Effector memory CD8-positive, alpha-beta T cell (primary cell): ENCODE data around the gene STX8.
"Not testable (repeated sequence)": the region's sequence is repeated elsewhere in the genome, so short reads cannot be mapped to it uniquely, and the experiment has no call there.

Experiments
- ATAC-seq: fragments of 150-1000 bp; cut with Tn5 transposase; replicated peaks from 2 replicates; pipeline ENCODE4 v1.10.0; 2021; ENCODE audit warnings: mild to moderate bottlenecking, moderate library complexity
- DNase-seq, 3 experiments: peaks; one replicate each; pipeline ENCODE4 v3.0.0; 2021
- H3K27ac Mint-ChIP-seq, 2 donors: one replicate each; pipeline ENCODE4 v1.8.0; 2022; ENCODE audit warnings: mild to moderate bottlenecking in 2 of 2, mixed read lengths in 2 of 2, moderate library complexity in 2 of 2
- H3K27me3 Mint-ChIP-seq, 2 donors: one replicate each; pipeline ENCODE4 v1.8.0; 2022; ENCODE audit warnings: mixed read lengths in 2 of 2
- H3K36me3 Mint-ChIP-seq: one replicate; pipeline ENCODE4 v1.8.0; 2022; ENCODE audit warnings: mild to moderate bottlenecking, moderate library complexity, mixed read lengths; ENCODE audit not compliant: insufficient read depth
- H3K4me1 Mint-ChIP-seq, 2 donors: one replicate each; pipeline ENCODE4 v1.8.0; 2022; ENCODE audit warnings: low read depth in 2 of 2, mixed read lengths in 2 of 2
- H3K4me3 Mint-ChIP-seq, 2 donors: one replicate each; pipeline ENCODE4 v1.8.0; 2022; ENCODE audit warnings: mild to moderate bottlenecking in 2 of 2, mixed read lengths in 2 of 2, moderate library complexity in 2 of 2
- H3K9me3 Mint-ChIP-seq, 2 donors: one replicate each; pipeline ENCODE4 v1.8.0; 2022; ENCODE audit warnings: mixed read lengths in 2 of 2

The STX8 gene

DNA sequence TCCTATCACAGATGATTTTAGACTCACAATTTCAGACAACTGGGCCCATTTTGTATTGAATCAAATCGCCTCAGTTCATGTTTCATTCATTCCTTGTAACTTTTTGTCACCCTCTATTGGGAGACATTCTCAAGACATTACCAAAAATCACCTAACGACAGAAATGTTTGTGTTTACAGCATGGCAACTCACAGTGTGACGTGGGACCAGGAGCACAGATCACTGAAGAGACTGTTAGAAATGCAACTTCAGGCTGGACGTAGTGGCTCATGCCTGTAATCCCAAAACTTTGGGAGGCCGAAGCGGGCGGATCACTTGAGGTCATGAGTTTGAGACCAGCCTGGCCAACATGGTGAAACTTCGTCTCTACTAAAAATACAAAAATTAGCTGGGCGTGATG is 304.7 kb downstream of the STX8 start:
- Mint-ChIP-seq H3K4me1 (peaks cover 0 to 6% of the 10 kb centered on the region in 2 donors), H3K4me3 (no peak overlapping the region), H3K9me3 (no peaks in the 10 kb centered on the region), H3K36me3 (peaks cover 2% of the 10 kb centered on the region), H3K27ac (no peak overlapping the region), H3K27me3 (no peaks in the 10 kb centered on the region)
- ATAC-seq (no peak), DNase-seq (no peak)

DNA sequence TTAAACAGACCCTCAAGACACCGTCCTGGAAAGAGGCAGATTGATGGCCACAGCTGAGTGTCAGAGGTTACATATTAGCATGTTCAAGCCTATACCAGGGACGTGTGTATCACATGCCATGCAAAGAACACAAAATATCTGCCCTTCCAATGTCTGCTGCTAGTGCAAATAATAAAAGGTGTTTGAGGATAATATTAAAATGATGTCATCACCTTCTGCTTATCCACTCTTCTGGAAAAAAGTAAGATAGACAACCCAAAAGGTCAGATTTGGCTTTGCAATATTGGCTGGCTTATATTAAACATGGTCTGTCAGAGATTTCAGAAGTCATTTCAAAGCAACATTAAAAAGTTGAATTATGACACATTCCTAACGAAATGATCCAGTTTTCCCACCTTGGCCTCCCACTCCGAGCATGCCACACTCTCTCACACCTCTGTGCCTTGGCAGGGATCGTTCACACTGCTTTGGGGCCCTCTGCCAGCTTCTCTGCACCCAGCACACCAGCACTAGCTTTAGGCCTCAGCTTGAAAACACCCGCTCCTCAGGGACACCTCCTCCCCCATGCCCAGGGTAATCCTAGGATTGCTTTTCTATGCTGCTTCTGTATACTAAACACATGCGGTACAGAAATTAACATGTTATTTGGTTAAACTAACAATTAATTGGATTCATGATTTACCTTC is 306.1 kb downstream of the STX8 start:
- no peaks in the 10 kb centered on the region for H3K27me3 Mint-ChIP-seq
- H3K4me1 Mint-ChIP-seq: peaks cover 0 to 6% of the 10 kb centered on the region in 2 donors
- DNase-seq: no peak
- no peak for ATAC-seq
- no peak overlapping the region for H3K4me3 Mint-ChIP-seq
- H3K9me3 Mint-ChIP-seq: no peaks in the 10 kb centered on the region
- peaks cover 2% of the 10 kb centered on the region for H3K36me3 Mint-ChIP-seq
- no peak overlapping the region for H3K27ac Mint-ChIP-seq

DNA sequence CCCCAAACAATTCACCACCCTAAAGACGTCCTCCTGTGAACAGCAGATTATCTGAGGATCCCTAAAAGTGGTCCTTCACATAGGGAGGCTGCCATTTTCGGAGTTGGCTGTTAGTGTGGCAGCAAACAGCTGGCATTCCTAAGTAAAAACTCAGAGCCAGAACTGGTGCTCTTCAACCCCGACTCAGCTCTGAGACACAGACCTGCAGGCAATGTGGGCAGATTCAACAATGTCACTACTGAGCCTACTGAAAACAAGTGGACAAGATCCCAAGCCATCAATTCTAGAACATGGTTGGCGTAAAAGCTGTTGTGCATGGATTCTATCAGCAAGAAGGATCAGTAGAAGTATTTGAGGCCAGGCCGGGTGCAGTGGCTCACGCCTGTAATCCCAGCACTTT is 307.1 kb downstream of the STX8 start:
- H3K4me3 Mint-ChIP-seq: no peak overlapping the region

GRCh38 chr17:9266697-9267117 is 308.9 kb downstream of the STX8 start:
- no peaks in the 10 kb centered on the region for H3K27me3 Mint-ChIP-seq
- no peak overlapping the region for H3K4me3 Mint-ChIP-seq
- H3K36me3 Mint-ChIP-seq: peaks cover 2% of the 10 kb centered on the region
- no peak overlapping the region for H3K27ac Mint-ChIP-seq
- DNase-seq (no peak), ATAC-seq (no peak)
- no peaks in the 10 kb centered on the region for H3K9me3 Mint-ChIP-seq
- H3K4me1 Mint-ChIP-seq: peaks cover 0 to 6% of the 10 kb centered on the region in 2 donors

More for the DNA sequence above, 307.1 kb downstream of the STX8 start:
- H3K27me3 Mint-ChIP-seq: no peaks in the 10 kb centered on the region
- H3K27ac Mint-ChIP-seq: no peak overlapping the region
- peaks cover 0 to 6% of the 10 kb centered on the region in 2 donors for H3K4me1 Mint-ChIP-seq
- peaks cover 2% of the 10 kb centered on the region for H3K36me3 Mint-ChIP-seq
- no peaks in the 10 kb centered on the region for H3K9me3 Mint-ChIP-seq
- no peak for DNase-seq
- no peak for ATAC-seq

DNA sequence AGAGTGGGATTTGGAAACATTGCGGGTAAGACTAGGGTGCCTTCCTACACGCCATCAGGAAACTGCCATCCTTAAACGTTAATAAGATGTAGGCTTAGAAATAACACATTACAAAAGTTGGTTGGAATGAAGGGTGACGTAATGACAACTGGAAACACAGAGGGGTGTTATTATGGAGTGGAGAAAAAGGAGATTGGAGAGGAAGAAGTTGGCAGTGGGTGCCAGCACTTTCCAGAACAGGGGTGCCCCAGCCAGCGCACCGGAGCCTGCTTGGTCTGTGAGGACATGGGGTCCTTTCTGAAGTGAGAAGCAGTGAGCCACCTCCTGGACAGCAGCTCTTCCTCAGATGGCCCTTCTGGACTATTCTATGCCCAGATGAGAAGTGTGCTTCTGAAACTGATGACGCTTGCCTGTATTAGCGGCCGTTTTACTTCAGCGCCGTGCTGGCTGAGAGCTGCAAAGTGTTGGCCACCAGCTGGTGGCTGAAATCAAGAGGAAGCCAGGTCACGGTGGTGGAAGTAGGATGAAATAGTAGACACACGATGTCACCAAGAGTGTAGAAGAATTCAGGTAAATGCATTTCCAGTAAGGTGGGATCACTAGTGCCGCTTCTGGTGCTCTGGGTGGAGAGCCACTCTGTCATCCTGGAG is 309.5 kb downstream of the STX8 start:
- no peak overlapping the region for H3K27ac Mint-ChIP-seq
- H3K4me3 Mint-ChIP-seq: no peak overlapping the region
- no peaks in the 10 kb centered on the region for H3K27me3 Mint-ChIP-seq
- no peaks in the 10 kb centered on the region for H3K9me3 Mint-ChIP-seq
- peaks cover 2% of the 10 kb centered on the region for H3K36me3 Mint-ChIP-seq
- peaks cover 0 to 6% of the 10 kb centered on the region in 2 donors for H3K4me1 Mint-ChIP-seq
- DNase-seq: no peak
- no peak for ATAC-seq

GRCh38 chr17:9261081-9262012 is 314.3 kb downstream of the STX8 start:
- DNase-seq (no peak), ATAC-seq (no peak)
- H3K27me3 Mint-ChIP-seq: no peaks in the 10 kb centered on the region
- no peak overlapping the region for H3K4me3 Mint-ChIP-seq
- H3K4me1 Mint-ChIP-seq: peaks cover 4 to 9% of the 10 kb centered on the region in 2 donors
- H3K27ac Mint-ChIP-seq: no peak overlapping the region
- H3K9me3 Mint-ChIP-seq: no peaks in the 10 kb centered on the region
- H3K36me3 Mint-ChIP-seq: no peaks in the 10 kb centered on the region

DNA sequence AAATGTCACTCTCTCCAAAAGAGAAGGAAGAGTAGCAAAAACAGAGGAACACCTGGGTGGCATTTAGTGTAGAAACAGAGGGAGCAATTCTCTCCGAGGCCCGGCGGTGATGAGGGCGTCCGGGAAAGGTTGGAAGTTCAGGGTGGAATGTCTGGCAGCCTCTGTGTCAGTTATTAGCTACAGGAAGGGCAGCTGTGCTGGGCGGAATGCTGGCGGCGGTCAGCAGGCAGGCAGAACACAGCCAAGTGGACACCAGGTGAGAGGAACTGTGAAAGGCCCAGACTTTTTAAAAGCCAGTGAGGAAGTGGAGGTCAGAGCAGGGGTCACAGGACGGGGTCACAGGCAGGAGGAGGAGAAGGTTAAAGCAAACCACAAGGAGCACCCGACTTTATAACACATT is 316.2 kb downstream of the STX8 start:
- H3K9me3 Mint-ChIP-seq: no peaks in the 10 kb centered on the region
- no peaks in the 10 kb centered on the region for H3K27me3 Mint-ChIP-seq
- no peak overlapping the region for H3K4me3 Mint-ChIP-seq
- peaks cover 4 to 6% of the 10 kb centered on the region in 2 donors for H3K4me1 Mint-ChIP-seq
- ATAC-seq: no peak
- DNase-seq: no peak
- no peaks in the 10 kb centered on the region for H3K36me3 Mint-ChIP-seq
- H3K27ac Mint-ChIP-seq: no peak overlapping the region

DNA sequence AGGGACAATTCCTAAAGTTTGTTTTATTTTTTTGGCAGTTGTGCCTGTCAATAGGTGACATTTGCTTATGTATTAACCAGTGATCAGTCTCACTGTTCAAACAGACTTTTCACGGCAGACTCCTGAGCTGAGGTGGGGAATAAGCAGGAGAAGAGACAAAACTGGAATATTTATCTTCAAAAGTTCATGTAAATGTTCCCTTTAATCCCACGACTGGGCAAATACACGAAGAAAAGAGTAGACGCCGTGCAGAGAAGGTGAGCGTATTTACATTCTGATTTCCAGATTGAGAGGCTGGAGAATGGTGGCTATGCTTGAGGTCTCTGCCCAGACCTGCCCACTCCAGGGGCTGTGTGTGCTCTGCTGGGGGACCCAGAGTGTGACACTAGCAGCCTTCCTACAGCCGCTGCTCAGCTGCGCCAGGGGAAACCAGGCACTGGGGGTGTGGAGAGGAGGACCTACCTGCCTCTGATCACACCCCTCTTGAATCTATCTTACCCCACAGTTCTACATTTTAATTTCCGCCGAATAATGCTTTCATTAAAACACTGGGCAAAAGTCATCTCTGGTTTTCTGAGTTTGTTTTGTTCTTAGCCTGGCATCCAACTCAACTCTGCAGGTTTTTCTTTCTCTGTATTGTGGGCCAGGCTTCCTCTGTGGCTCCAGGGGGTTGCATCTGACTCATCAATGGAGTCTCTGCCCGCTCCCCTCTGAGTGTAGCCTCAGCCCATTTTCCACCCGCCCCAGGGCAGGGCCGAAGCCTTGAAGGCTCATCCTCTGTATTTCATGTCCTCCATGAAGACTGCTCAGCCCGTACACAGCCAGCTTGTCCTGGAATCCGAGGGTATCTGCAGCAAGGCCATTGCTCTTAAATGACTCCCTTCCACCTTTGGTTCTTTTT is 317.3 kb downstream of the STX8 start:
- Mint-ChIP-seq H3K27ac (peak overlapping the region in 1 of 2 donors; percentile 60), H3K9me3 (no peaks in the 10 kb centered on the region), H3K4me1 (peaks cover 5 to 10% of the 10 kb centered on the region in 2 donors), H3K4me3 (no peak overlapping the region), H3K27me3 (no peaks in the 10 kb centered on the region), H3K36me3 (no peaks in the 10 kb centered on the region)
- ATAC-seq (no peak), DNase-seq (no peak)

DNA sequence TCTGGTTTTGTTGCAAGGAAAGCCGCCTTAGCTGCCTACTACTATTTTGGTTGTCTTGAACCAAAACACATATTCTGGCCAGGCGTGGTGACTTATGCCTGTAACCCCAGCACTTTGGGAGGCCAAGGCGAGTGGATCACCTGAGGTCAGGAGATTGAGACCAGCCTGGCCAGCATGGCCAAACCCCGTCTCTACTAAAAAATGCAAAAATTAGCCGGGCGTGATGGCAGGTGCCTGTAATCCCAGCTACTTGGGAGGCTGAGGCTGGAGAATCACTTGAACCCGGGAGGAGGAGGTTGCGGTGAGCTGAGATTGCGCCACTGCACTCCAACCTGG is 318.0 kb downstream of the STX8 start:
- not testable (repeated sequence) for H3K4me3 Mint-ChIP-seq, H3K27me3 Mint-ChIP-seq, H3K9me3 Mint-ChIP-seq, DNase-seq, H3K36me3 Mint-ChIP-seq, ATAC-seq, H3K27ac Mint-ChIP-seq
- H3K4me1 Mint-ChIP-seq: peaks cover 11 to 12% of the 10 kb centered on the region in 2 donors

DNA sequence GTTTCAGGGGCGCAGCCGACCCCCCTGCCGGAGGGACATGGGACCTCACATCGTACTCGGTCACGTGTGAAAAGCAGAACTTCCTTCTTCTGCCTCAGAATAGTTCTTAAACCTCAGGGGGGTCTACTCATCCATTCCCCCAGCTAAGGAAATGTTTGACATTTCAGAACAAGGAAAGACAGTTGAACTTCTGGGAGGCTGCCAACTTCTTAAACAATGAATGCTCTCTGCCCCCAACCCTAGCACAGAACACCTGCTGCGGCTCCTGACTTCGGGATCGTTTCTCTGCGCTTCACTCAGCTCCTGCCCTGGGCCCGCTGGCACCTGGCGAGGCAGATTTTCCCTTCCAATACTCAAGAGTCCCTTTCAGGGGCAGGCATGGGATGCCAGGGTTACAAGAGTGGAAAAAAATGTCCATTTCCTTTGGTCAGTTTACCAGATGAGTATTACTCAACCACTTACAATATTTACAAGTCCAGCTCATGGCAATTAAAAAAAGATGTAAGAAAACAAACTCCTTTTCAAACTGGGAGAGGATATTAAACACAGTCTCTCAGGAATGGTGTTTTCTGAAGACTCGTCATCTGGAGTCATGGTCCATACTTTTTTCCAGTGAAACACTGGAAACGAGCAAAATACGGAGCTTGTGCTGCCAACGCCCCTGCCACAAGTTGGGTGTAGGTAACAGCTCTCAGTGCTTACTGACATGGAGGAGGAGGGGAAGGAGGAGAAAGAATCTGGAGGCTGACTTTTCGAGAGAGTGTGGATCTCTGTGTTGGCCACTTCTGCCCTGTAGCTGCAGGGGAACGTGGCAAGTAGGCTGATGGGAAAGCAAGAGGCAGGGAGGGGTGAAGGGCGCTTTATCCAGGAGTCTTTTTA is 318.6 kb downstream of the STX8 start:
- no peaks in the 10 kb centered on the region for H3K9me3 Mint-ChIP-seq
- peaks cover 11 to 12% of the 10 kb centered on the region in 2 donors for H3K4me1 Mint-ChIP-seq
- no peak overlapping the region for H3K27ac Mint-ChIP-seq
- DNase-seq (no peak), ATAC-seq (no peak)
- no peaks in the 10 kb centered on the region for H3K27me3 Mint-ChIP-seq
- no peaks in the 10 kb centered on the region for H3K36me3 Mint-ChIP-seq
- no peak overlapping the region for H3K4me3 Mint-ChIP-seq

DNA sequence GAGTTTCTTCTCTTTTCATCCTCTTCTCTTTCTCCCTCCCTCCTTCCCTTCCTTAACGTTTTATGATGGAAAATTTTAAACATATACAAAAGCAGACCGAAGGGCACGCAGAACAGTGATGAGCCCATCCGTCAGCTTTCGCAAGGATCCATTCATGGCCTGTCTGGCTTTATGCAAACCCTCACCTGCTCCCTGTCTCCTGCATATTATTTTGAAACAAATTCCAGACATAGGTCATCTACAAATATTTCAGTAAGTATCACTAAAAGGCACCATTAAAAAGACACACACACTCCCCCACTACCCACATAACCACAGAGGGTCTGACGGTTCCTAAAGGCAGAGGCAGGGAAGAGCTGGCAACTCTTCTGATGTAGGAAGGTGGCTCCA is 319.3 kb downstream of the STX8 start:
- peaks cover 11 to 12% of the 10 kb centered on the region in 2 donors for H3K4me1 Mint-ChIP-seq
- H3K27ac Mint-ChIP-seq: no peak overlapping the region

GRCh38 chr17:9255833-9256232 is 319.8 kb downstream of the STX8 start:
- H3K4me3 Mint-ChIP-seq: no peak overlapping the region

More for the DNA sequence above, 319.3 kb downstream of the STX8 start:
- Mint-ChIP-seq H3K4me3 (no peak overlapping the region), H3K27me3 (no peaks in the 10 kb centered on the region), H3K36me3 (no peaks in the 10 kb centered on the region), H3K9me3 (no peaks in the 10 kb centered on the region)
- DNase-seq (no peak), ATAC-seq (no peak)

More at GRCh38 chr17:9255833-9256232, 319.8 kb downstream of the STX8 start:
- Mint-ChIP-seq H3K27ac (no peak overlapping the region), H3K9me3 (no peaks in the 10 kb centered on the region), H3K27me3 (no peaks in the 10 kb centered on the region), H3K36me3 (no peaks in the 10 kb centered on the region), H3K4me1 (peaks cover 11 to 12% of the 10 kb centered on the region in 2 donors)
- DNase-seq (no peak), ATAC-seq (no peak)
